Measurements from ENCODE around the gene OR10J1. TPM values are rescaled to one million over a fixed set of nuclear protein-coding genes. Genes with fewer than 3 reads are reported as not detected.

OR10J1 gene
- total and polyA plus RNA-seq, 2 of the 8 experiments (the other 6 are each of a cell fraction or from before 2014, with no cell fraction given): not detected

GRCh38 chr1:159459551-159459950 lies 20.0 kb downstream of the OR10J1 start:
- CTCF ChIA-PET (ENCODE audit: partially characterized antibody): no interaction called here
- no peak overlapping the region for H4K91ac ChIP-seq (replicated peaks; ENCODE audit: insufficient read length, low read length)
- no peaks in the 10 kb centered on the region for H3K79me1 ChIP-seq (ENCODE audit: low read depth, low read length)
- no peak for FAIRE-seq
- no peaks in the 10 kb centered on the region for H3K36me3 ChIP-seq (ENCODE audit: control insufficient read depth in 2 of 4, insufficient read depth in 4 of 4, low read length in 3 of 4)
- no peak overlapping the region for H2BK15ac ChIP-seq (ENCODE audit: low read length)
- no peak overlapping the region for H2BK20ac ChIP-seq (ENCODE audit: low read length)
- H3K14ac ChIP-seq (ENCODE audit: insufficient read length): no peak overlapping the region
- DNase-seq (ENCODE audit: low read depth in 1 of 2, low spot score in 2 of 2): no peak
- no peak overlapping the region for H3K56ac ChIP-seq (replicated peaks; ENCODE audit: insufficient read length, low read depth, low read length)
- no peak overlapping the region for H3K4me3 ChIP-seq (ENCODE audit: extremely low read depth in 1 of 4, insufficient read depth in 2 of 4, low read depth in 3 of 4, low read length in 4 of 4)
- no peak overlapping the region for H3K4ac ChIP-seq (replicated peaks; ENCODE audit: insufficient read length, low read depth, low read length)
- H3K79me2 ChIP-seq (ENCODE audit: control insufficient read depth in 1 of 2, insufficient read depth in 2 of 2, low read length in 2 of 2): no peaks in the 10 kb centered on the region
- TF ChIP-seq YY1 (IDR thresholded peaks at IDR 0.05; ENCODE audit: low read depth, low read length) (no peak), SP1 (IDR thresholded peaks at IDR 0.05; ENCODE audit: low read depth, low read length) (no peak), CBX5 (IDR thresholded peaks at IDR 0.05; ENCODE audit: low read depth, low read length) (no peak), NRF1 (IDR thresholded peaks at IDR 0.05; ENCODE audit: low read depth, low read length) (no peak), MAFK (IDR thresholded peaks at IDR 0.05; ENCODE audit: low read depth, low read length) (no peak), JUND (IDR thresholded peaks at IDR 0.05; ENCODE audit: low read length) (no peak), CREB1 (IDR thresholded peaks at IDR 0.05) (no peak), POLR2A (IDR thresholded peaks at IDR 0.05; ENCODE audit: control extremely low read depth in 1 of 2, low read depth in 2 of 2, low read length in 2 of 2) (no peak), PHF8 (conservative IDR thresholded peaks at IDR 0.05; ENCODE audit: low read depth, low read length) (no peak), SRF (IDR thresholded peaks at IDR 0.05; ENCODE audit: low read depth, low read length) (no peak), SIRT6 (IDR thresholded peaks at IDR 0.05; ENCODE audit: low read length) (no peak), TAF1 (IDR thresholded peaks at IDR 0.05; ENCODE audit: low read depth, low read length) (no peak), EGR1 (IDR thresholded peaks at IDR 0.05; ENCODE audit: borderline replicate concordance, low read depth, low read length) (no peak), RFX5 (IDR thresholded peaks at IDR 0.05; ENCODE audit: borderline replicate concordance, low read depth, low read length) (no peak), BRCA1 (IDR thresholded peaks at IDR 0.05; ENCODE audit: low read depth, low read length) (no peak), RBBP5 (IDR thresholded peaks at IDR 0.05; ENCODE audit: borderline replicate concordance, low read depth, low read length) (no peak), TBP (IDR thresholded peaks at IDR 0.05; ENCODE audit: low read depth, low read length) (no peak), SP2 (IDR thresholded peaks at IDR 0.05; ENCODE audit: low read length) (no peak)
- H3K23me2 ChIP-seq (ENCODE audit: low read depth, low read length): no peaks in the 10 kb centered on the region
- no peak overlapping the region for H3K27ac ChIP-seq (ENCODE audit: low read depth, low read length)
- 57% methylated on average over 2 of the region's 2 CpGs; no CpG with 5 or more reads in 1 of the 2 experiments for WGBS, 2 experiments (ENCODE audit: extremely low coverage in 1 of 2, insufficient coverage in 1 of 2, insufficient read length in 1 of 2, insufficient replicate concordance in 2 of 2, low coverage in 1 of 2, low lambda C conversion rate in 2 of 2, missing lambda C conversion rate in 1 of 2)
- H2BK5ac ChIP-seq (ENCODE audit: low read depth, low read length): no peak overlapping the region
- no peak overlapping the region for H2BK12ac ChIP-seq (ENCODE audit: low read depth, low read length)
- H3K4me2 ChIP-seq (ENCODE audit: insufficient read depth in 1 of 2, low read depth in 2 of 2, low read length in 2 of 2): no peak overlapping the region
- no peaks in the 10 kb centered on the region for H3K4me1 ChIP-seq (replicated peaks in 1 of 4; ENCODE audit: control insufficient read depth in 3 of 4, insufficient read depth in 4 of 4, low read length in 3 of 4)
- H3K23ac ChIP-seq (ENCODE audit: insufficient read length): no peak overlapping the region
- POLR2A ChIA-PET (ENCODE audit: partially characterized antibody): no interaction called here
- no peak overlapping the region for H3K18ac ChIP-seq (ENCODE audit: extremely low read depth, low read length)
- H3K9ac ChIP-seq (replicated peaks in 1 of 4; ENCODE audit: extremely low read depth in 1 of 4, low read depth in 3 of 4, low read length in 3 of 4): no peak overlapping the region
- H2AK5ac ChIP-seq (ENCODE audit: low read depth, low read length): no peak overlapping the region
- no peak overlapping the region for H2AFZ ChIP-seq (ENCODE audit: low read length)
- H4K8ac ChIP-seq (ENCODE audit: extremely low read depth, insufficient read depth, low read length): no peak overlapping the region
- no peak overlapping the region for H4K5ac ChIP-seq (ENCODE audit: insufficient read length, low read depth, low read length)
- no peaks in the 10 kb centered on the region for H4K20me1 ChIP-seq (replicated peaks in 1 of 2; ENCODE audit: control insufficient read depth in 1 of 2, insufficient read depth in 2 of 2, low read length in 2 of 2)
- no peak overlapping the region for H2BK120ac ChIP-seq (replicated peaks; ENCODE audit: low read depth, low read length)
- H3K27me3 ChIP-seq (replicated peaks in 1 of 4; ENCODE audit: control insufficient read depth in 3 of 4, extremely low read depth in 1 of 4, insufficient read depth in 3 of 4, low read length in 3 of 4): no peaks in the 10 kb centered on the region
- H3K9me3 ChIP-seq (ENCODE audit: insufficient read depth in 2 of 2, low read depth in 1 of 2, low read length in 1 of 2): peaks cover 17 to 27% of the 10 kb centered on the region in 2 experiments
